Measurements from ENCODE around the gene COX15.

- TF ChIP-seq CTCF (conservative IDR thresholded peaks at IDR 0.05) (no peak), EZH2 (IDR thresholded peaks at IDR 0.05; ENCODE audit: low read depth) (no peak)
Observed at GRCh38 chr10:99740933-99741559, 9.1 kb upstream of the COX15 start.
